H1 (cell line): Measurements from ENCODE around the gene OVOL3. TPM values are rescaled to one million over a fixed set of nuclear protein-coding genes. Genes with fewer than 3 reads are reported as not detected.

ENCODE experiments used
- CTCF ChIA-PET: fragments of 300-600 bp; sonication (Branson Sonifier 250); formaldehyde crosslinking; loops from one replicate; lab custom pipeline; 2021; ENCODE audit not compliant: partially characterized antibody; lab: Charles Lee
- POLR2A ChIA-PET: fragments of 300-600 bp; sonication (Branson Sonifier 250); formaldehyde crosslinking; loops from one replicate; lab custom pipeline; 2021; ENCODE audit warnings: inconsistent platforms; ENCODE audit not compliant: partially characterized antibody; lab: Charles Lee
- DNase-seq, 2 experiments: peaks; one replicate each; pipeline versions ENCODE4 v3.0.0 to v3.0.0-alpha.2; 2010 to 2022; ENCODE audit warnings: low spot score in 2 of 2, low read depth in 1 of 2, mixed read lengths in 1 of 2
- FAIRE-seq: peaks from 2 replicates; lab custom pipeline; 2011; peaks lifted over from hg19 to GRCh38; lab: Jason Lieb, UNC
- H2AFZ ChIP-seq: 2 replicates; pipeline ENCODE4 v1.8.1; 2012; ENCODE audit warnings: low read length, inconsistent platforms
- H2AK5ac ChIP-seq: 2 replicates; pipeline ENCODE4 v1.6.1; 2013; ENCODE audit warnings: low read depth, low read length
- H2BK120ac ChIP-seq: replicated peaks from 2 replicates; pipeline ENCODE3; 2013; ENCODE audit warnings: low read depth, low read length, inconsistent platforms
- H2BK12ac ChIP-seq: 2 replicates; pipeline ENCODE4 v1.6.1; 2013; ENCODE audit warnings: low read depth, low read length
- H2BK15ac ChIP-seq: 2 replicates; pipeline ENCODE4 v1.6.1; 2013; ENCODE audit warnings: low read length
- H2BK20ac ChIP-seq: 2 replicates; pipeline ENCODE4 v1.6.1; 2013; ENCODE audit warnings: low read length
- H2BK5ac ChIP-seq: 2 replicates; pipeline ENCODE4 v1.6.1; 2013; ENCODE audit warnings: low read depth, low read length
- H3K14ac ChIP-seq: 2 replicates; pipeline ENCODE4 v1.6.1; 2013; ENCODE audit warnings: inconsistent platforms; ENCODE audit not compliant: insufficient read length
- H3K18ac ChIP-seq: 2 replicates; pipeline ENCODE4 v1.6.1; 2013; ENCODE audit warnings: low read length; ENCODE audit errors: extremely low read depth
- H3K23ac ChIP-seq: 2 replicates; pipeline ENCODE4 v1.6.1; 2013; ENCODE audit warnings: inconsistent platforms; ENCODE audit not compliant: insufficient read length
- H3K23me2 ChIP-seq: 2 replicates; pipeline ENCODE4 v1.6.1; 2013; ENCODE audit warnings: low read depth, low read length
- H3K27ac ChIP-seq: 2 replicates; pipeline ENCODE4 v1.6.1; 2011; ENCODE audit warnings: low read depth, low read length, inconsistent platforms
- H3K27me3 ChIP-seq, 4 experiments: replicated peaks in 1 of 4; 1 replicate in 1 of 4; 2 replicates in 3 of 4; pipeline versions ENCODE4 v1.6.1 to v1.8.1; 2011 to 2013; ENCODE audit warnings: low read length in 3 of 4, mild to moderate bottlenecking in 3 of 4, inconsistent platforms in 2 of 4, mixed read lengths in 2 of 4, moderate library complexity in 1 of 4; ENCODE audit not compliant: control insufficient read depth in 3 of 4, insufficient read depth in 3 of 4; ENCODE audit errors: extremely low read depth in 1 of 4
- H3K36me3 ChIP-seq, 4 experiments: 2 replicates each; pipeline versions ENCODE4 v1.6.1 to v1.8.1; 2011 to 2013; ENCODE audit warnings: mild to moderate bottlenecking in 4 of 4, low read length in 3 of 4, moderate library complexity in 2 of 4, control low read depth in 1 of 4, inconsistent platforms in 1 of 4; ENCODE audit not compliant: insufficient read depth in 4 of 4, control insufficient read depth in 2 of 4
- H3K4ac ChIP-seq: replicated peaks from 2 replicates; pipeline ENCODE3; 2013; ENCODE audit warnings: low read length, low read depth, mixed read lengths, inconsistent platforms; ENCODE audit not compliant: insufficient read length
- H3K4me1 ChIP-seq, 4 experiments: replicated peaks in 1 of 4; 1 replicate in 1 of 4; 2 replicates in 3 of 4; pipeline versions ENCODE4 v1.6.1 to v1.8.1; 2011 to 2013; ENCODE audit warnings: low read length in 3 of 4, inconsistent platforms in 2 of 4, mixed read lengths in 1 of 4; ENCODE audit not compliant: insufficient read depth in 4 of 4, control insufficient read depth in 3 of 4
- H3K4me2 ChIP-seq, 2 experiments: 2 replicates each; pipeline versions ENCODE4 v1.6.1 to v1.8.1; 2011 to 2013; ENCODE audit warnings: low read depth in 2 of 2, low read length in 2 of 2, control low read depth in 1 of 2, inconsistent platforms in 1 of 2, mild to moderate bottlenecking in 1 of 2; ENCODE audit not compliant: insufficient read depth in 1 of 2
- H3K4me3 ChIP-seq, 4 experiments: fragments of 200-600, 300-600 bp in 1 of 4; sonication (generic), shearing (Covaris generic), sonication (Bioruptor Twin) in 1 of 4; 2 replicates each; pipeline versions ENCODE4 v1.5.1 to v1.8.1; 2011 to 2016; ENCODE audit warnings: low read length in 4 of 4, low read depth in 3 of 4, control low read depth in 2 of 4, inconsistent platforms in 2 of 4, mild to moderate bottlenecking in 2 of 4, mixed read lengths in 1 of 4, moderate library complexity in 1 of 4; ENCODE audit not compliant: insufficient read depth in 2 of 4; ENCODE audit errors: extremely low read depth in 1 of 4
- H3K56ac ChIP-seq: replicated peaks from 2 replicates; pipeline ENCODE3; 2013; ENCODE audit warnings: low read depth, mild to moderate bottlenecking, mixed read lengths, low read length, inconsistent platforms; ENCODE audit not compliant: insufficient read length
- H3K79me1 ChIP-seq: 2 replicates; pipeline ENCODE4 v1.6.1; 2013; ENCODE audit warnings: low read depth, low read length, control low read depth
- H3K79me2 ChIP-seq, 2 experiments: 2 replicates each; pipeline versions ENCODE4 v1.6.1 to v1.8.1; 2012 to 2013; ENCODE audit warnings: low read length in 2 of 2, mild to moderate bottlenecking in 2 of 2, inconsistent platforms in 1 of 2; ENCODE audit not compliant: insufficient read depth in 2 of 2, control insufficient read depth in 1 of 2
- H3K9ac ChIP-seq, 4 experiments: replicated peaks in 1 of 4; 1 replicate in 1 of 4; 2 replicates in 3 of 4; pipeline versions ENCODE4 v1.6.1 to v1.8.1; 2011 to 2013; ENCODE audit warnings: low read depth in 3 of 4, low read length in 3 of 4, control low read depth in 2 of 4, mild to moderate bottlenecking in 2 of 4, moderate library complexity in 2 of 4, inconsistent platforms in 1 of 4; ENCODE audit errors: extremely low read depth in 1 of 4
- H3K9me3 ChIP-seq, 2 experiments: 2 replicates each; pipeline versions ENCODE4 v1.6.1 to v1.8.1; 2012 to 2013; ENCODE audit warnings: mild to moderate bottlenecking in 2 of 2, moderate library complexity in 2 of 2, control low read depth in 1 of 2, inconsistent platforms in 1 of 2, low read depth in 1 of 2, low read length in 1 of 2, mixed read lengths in 1 of 2; ENCODE audit not compliant: insufficient read depth in 2 of 2
- H4K20me1 ChIP-seq, 2 experiments: replicated peaks in 1 of 2; 2 replicates each; pipeline versions ENCODE3 to v1.8.1; 2011 to 2013; ENCODE audit warnings: inconsistent platforms in 2 of 2, low read length in 2 of 2, mild to moderate bottlenecking in 1 of 2; ENCODE audit not compliant: insufficient read depth in 2 of 2, control insufficient read depth in 1 of 2
- H4K5ac ChIP-seq: 2 replicates; pipeline ENCODE4 v1.6.1; 2013; ENCODE audit warnings: low read length, low read depth, mixed read lengths, inconsistent platforms; ENCODE audit not compliant: insufficient read length
- H4K8ac ChIP-seq: 2 replicates; pipeline ENCODE4 v1.8.0; 2013; ENCODE audit warnings: mild to moderate bottlenecking, moderate library complexity, low read length, inconsistent platforms; ENCODE audit not compliant: insufficient read depth; ENCODE audit errors: extremely low read depth
- H4K91ac ChIP-seq: replicated peaks from 2 replicates; pipeline ENCODE3; 2013; ENCODE audit warnings: low read length, mixed read lengths, inconsistent platforms; ENCODE audit not compliant: insufficient read length
- CREB1 ChIP-seq: IDR thresholded peaks from 2 replicates; pipeline ENCODE4 v1.6.1; 2012; ENCODE audit warnings: inconsistent platforms
- EZH2 ChIP-seq: fragments of 200-600 bp; sonication (generic); IDR thresholded peaks from 2 replicates; pipeline ENCODE4 v1.7.1; 2012; ENCODE audit warnings: low read depth, mild to moderate bottlenecking, moderate library complexity, low read length, inconsistent platforms; ENCODE audit not compliant: severe bottlenecking
- GTF2F1 ChIP-seq: IDR thresholded peaks from 2 replicates; pipeline ENCODE4 v1.6.1; 2012; ENCODE audit warnings: low read depth, low read length, improper control_type of control experiment, borderline replicate concordance
- JUND ChIP-seq: IDR thresholded peaks from 2 replicates; pipeline ENCODE4 v1.6.1; 2011; ENCODE audit warnings: mild to moderate bottlenecking, improper control_type of control experiment, low read length
- KDM4A ChIP-seq: IDR thresholded peaks from one replicate; pipeline ENCODE4 v1.7.1; 2012; ENCODE audit warnings: low read depth, mild to moderate bottlenecking, moderate library complexity, low read length, inconsistent platforms; ENCODE audit not compliant: severe bottlenecking
- KDM5A ChIP-seq: fragments of 200-600 bp; IDR thresholded peaks from 2 replicates; pipeline ENCODE4 v1.7.1; 2012; ENCODE audit warnings: mild to moderate bottlenecking, low read length, inconsistent platforms, mixed read lengths
- NANOG ChIP-seq: IDR thresholded peaks from 2 replicates; pipeline ENCODE4 v1.6.1; 2011; ENCODE audit warnings: low read length, low read depth, mild to moderate bottlenecking, inconsistent platforms; ENCODE audit not compliant: insufficient read depth, poor library complexity, severe bottlenecking
- TAF1 ChIP-seq: IDR thresholded peaks from 2 replicates; pipeline ENCODE4 v1.6.1; 2011; ENCODE audit warnings: mild to moderate bottlenecking, low read depth, low read length
- TBP ChIP-seq: IDR thresholded peaks from 2 replicates; pipeline ENCODE4 v1.6.1; 2011; ENCODE audit warnings: low read depth, low read length, improper control_type of control experiment
- TEAD4 ChIP-seq: IDR thresholded peaks from 2 replicates; pipeline ENCODE4 v1.6.1; 2012; ENCODE audit warnings: low read depth, low read length, inconsistent platforms, mixed read lengths
- WGBS, 2 experiments: shearing (Covaris generic) in 1 of 2; methylation state at CpG; one replicate each; pipeline versions ENCODE4 v1.1.6 to v1.1.7; 2013 to 2015; ENCODE audit warnings: low lambda C conversion rate in 2 of 2, mixed read lengths in 2 of 2, inconsistent platforms in 1 of 2, low coverage in 1 of 2, missing lambda C conversion rate in 1 of 2; ENCODE audit not compliant: insufficient replicate concordance in 2 of 2, insufficient coverage in 1 of 2, insufficient read length in 1 of 2; ENCODE audit errors: extremely low coverage in 1 of 2, missing lambda C conversion rate in 1 of 2; 5-methylcytosine and 5-hydroxymethylcytosine counted together
- polyA plus RNA-seq, 7 experiments: library from polyadenylated mRNA; depleted of rRNA in 3 of 7; stranded (reverse) in 5 of 7; unstranded in 2 of 7; fragments of >200 nt in 5 of 7; fragments of 200-250 nt in 2 of 7; gene quantifications; 1 replicate in 5 of 7; 2 replicates in 1 of 7; 4 replicates in 1 of 7; pipeline versions ENCODE4 v1.2.1 to v1.2.3, GENCODE V29; 2011 to 2013; ENCODE audit warnings: missing spikeins in 2 of 7, mixed read lengths in 2 of 7
- total RNA-seq: library from RNA; stranded (reverse); fragmentation: NEBNext Ultra II Directional; extraction: Animal tissue kit (Norgen Biotek cat#: 25700); gene quantifications from 2 replicates; pipeline ENCODE4 v1.2.1, GENCODE V29; 2021

OVOL3 gene
- total and polyA plus RNA-seq, 2 of the 8 experiments (the other 6 are each of a cell fraction or from before 2014, with no cell fraction given) = 0.45 TPM; not detected in 1

GRCh38 chr19:36152352-36153091, 41.6 kb downstream of the OVOL3 start, which contains the start of gene COX7A1:
Gene COX7A1, minus strand, starts transcription at chr19:36152447. Its CDS starts 40 bp downstream, at chr19:36152407.
- Histone ChIP-seq H3K9me3 (no peaks in the 10 kb centered on the region), H4K20me1 (peaks cover 0 to 8% of the 10 kb centered on the region in 2 experiments), H2BK120ac (no peak within 1 kb of the TSS), H3K14ac (no peak within 1 kb of the TSS), H3K79me2 (no peaks in the 10 kb centered on the region), H3K56ac (no peak within 1 kb of the TSS), H4K8ac (no peak within 1 kb of the TSS), H3K79me1 (no peaks in the 10 kb centered on the region), H2AK5ac (no peak within 1 kb of the TSS), H2BK15ac (no peak within 1 kb of the TSS), H2BK20ac (no peak within 1 kb of the TSS), H4K5ac (no peak within 1 kb of the TSS), H3K4ac (no peak within 1 kb of the TSS), H3K4me1 (peaks cover 0 to 5% (median 0%) of the 10 kb centered on the region in 4 experiments; a peak in 1 of 7 replicates), H3K23ac (no peak within 1 kb of the TSS), H3K36me3 (peaks cover 4 to 24% (median 7%) of the 10 kb centered on the region in 4 experiments; a peak in 5 of 8 replicates), H3K9ac (no peak within 1 kb of the TSS; a peak in 1 of 7 replicates), H3K27me3 (no peaks in the 10 kb centered on the region), H4K91ac (no peak within 1 kb of the TSS), H3K23me2 (peaks cover 13% of the 10 kb centered on the region; the same call in 1 of the 2 replicates), H3K4me3 (peak within 1 kb of the TSS; percentile 21 to 47 (median 38); a peak in 7 of 8 replicates), H3K4me2 (peak within 1 kb of the TSS; percentile 58 to 97), H2BK5ac (no peak within 1 kb of the TSS; the same call in 1 of the 2 replicates), H3K18ac (no peak within 1 kb of the TSS; the same call in 1 of the 2 replicates), H2AFZ (no peak within 1 kb of the TSS), H2BK12ac (no peak within 1 kb of the TSS), H3K27ac (no peak within 1 kb of the TSS)
- FAIRE-seq (no peak), DNase-seq (no peak)
- CTCF ChIA-PET = interaction anchor here (0.6 to 2.9 kb wide), 5 partner anchors 8 to 577 kb away, joined by 3 to 17 read pairs (median 5); no protein-coding TSS in a partner anchor
- POLR2A ChIA-PET = interaction anchor here (0.7 to 4.2 kb wide), 13 partner anchors 9 to 154 kb away, joined by 3 to 29 read pairs (median 5); partner anchors contain the start of genes CAPNS1, ZNF146 and ZNF565
- WGBS, 2 experiments = 72% methylated on average over 22 of the region's 40 CpGs; no CpG with 5 or more reads in 1 of the 2 experiments
- TF ChIP-seq KDM4A (no peak), CREB1 (no peak), EZH2 (no peak), GTF2F1 (no peak), KDM5A (no peak), TAF1 (no peak), JUND (no peak), TBP (no peak), NANOG (no peak), TEAD4 (no peak)
